GM18508 (cell line): Measurements from ENCODE around the gene GAREM1.

Experiments used
- ATAC-seq: cut with Tn5 transposase; IDR thresholded peaks from one replicate; pipeline ENCODE4 v1.9.1; 2021; ENCODE audit warnings: moderate number of reproducible peaks; ENCODE audit not compliant: insufficient read depth, unreplicated experiment

GAREM1 gene

GRCh38 chr18:32427084-32427900 is 43.4 kb downstream of the GAREM1 start:
- ATAC-seq: no peak

DNA sequence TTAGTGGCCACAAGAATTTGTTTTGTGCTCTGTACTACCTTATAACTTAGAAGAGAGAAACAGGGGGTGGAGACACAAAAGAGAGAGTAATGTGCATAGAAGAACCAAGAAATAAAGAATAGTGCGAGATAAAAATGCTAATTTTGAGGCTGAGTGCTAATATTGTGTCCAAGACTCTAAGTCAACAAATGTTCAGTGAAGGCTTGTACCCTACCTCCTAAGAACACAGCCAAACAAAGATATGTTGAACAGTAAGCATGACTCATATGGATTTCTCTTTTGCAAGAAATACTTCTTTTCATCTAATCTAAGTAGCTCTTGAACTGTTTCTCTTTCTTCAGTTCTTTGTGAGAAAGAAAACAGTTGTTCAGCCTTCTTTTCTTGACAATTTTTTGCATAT is 45.2 kb downstream of the GAREM1 start:
- no peak for ATAC-seq

- no peak for ATAC-seq
These were observed 46.0 kb downstream of the GAREM1 start for GRCh38 chr18:32424696-32425095.

- ATAC-seq: no peak
These were observed 47.5 kb downstream of the GAREM1 start for GRCh38 chr18:32422978-32423740.

- no peak for ATAC-seq
These were observed 48.5 kb downstream of the GAREM1 start for GRCh38 chr18:32422201-32422600.

DNA sequence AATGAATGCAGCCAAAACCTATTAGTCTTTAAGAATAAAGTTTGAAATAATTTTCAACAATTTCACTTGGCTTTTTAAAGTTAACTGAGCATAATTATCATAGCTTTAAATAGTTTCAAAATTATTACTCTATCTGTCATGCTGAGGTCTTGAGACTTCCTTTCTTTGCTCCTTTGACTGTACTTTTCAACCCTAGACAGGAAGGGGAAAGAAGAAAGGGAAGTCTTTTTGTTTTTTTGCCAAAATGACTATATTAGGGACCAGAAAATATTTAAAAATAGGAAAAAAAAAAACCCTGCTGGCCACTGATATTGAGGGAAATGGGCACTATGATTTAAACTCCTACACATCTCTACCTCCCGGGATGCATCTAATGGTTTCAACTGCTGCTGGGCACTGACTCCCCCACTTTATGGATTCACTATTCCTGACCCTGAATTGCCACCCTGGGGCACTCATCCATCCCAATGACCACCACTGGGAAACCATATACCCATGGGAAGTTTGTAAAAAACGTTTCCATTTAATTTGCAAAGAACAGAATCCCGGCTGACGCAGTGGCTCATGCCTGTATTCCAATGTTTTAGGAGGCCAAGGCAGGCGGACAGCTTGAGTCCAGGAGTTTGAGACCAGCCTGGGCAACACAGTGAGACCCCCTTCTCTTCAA is 50.5 kb downstream of the GAREM1 start:
- no peak for ATAC-seq

DNA sequence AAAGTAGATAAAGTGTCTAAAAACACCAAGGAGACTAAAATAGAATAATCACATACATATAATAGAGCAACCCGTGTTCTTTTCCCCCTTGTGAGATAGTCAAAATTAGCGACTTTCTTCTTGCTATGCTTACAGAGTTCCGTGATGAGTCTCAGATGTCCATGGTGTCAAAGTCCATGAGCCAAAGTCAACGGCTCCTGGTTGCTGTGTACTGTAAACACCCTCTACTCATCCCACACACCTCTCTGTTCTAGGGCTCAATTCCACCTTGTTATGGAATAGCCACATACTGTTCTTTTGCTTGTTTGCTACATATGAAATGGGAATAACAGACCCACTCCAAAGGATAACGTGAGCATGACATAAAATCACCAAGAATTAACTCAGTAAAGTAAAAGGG is 52.5 kb downstream of the GAREM1 start:
- ATAC-seq: no peak

DNA sequence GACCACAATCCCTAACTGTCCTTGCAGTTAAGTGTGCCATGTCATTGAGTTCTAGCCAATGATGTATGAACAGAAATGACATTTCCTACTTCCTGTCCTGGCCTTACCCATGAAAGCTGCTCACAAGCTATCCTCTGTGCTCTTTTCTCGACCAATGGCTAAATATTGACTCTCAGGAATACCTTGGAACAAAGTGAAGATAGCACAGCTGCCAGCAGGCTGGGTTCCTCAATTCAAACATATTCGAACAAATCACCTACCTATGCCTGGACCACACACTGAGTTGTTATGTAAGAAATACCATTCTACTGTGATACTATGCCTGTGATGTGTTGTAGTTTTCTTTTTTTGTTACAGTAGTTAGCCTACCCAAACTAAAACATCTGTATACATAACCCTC is 65.1 kb downstream of the GAREM1 start:
- ATAC-seq: no peak

GRCh38 chr18:32401621-32402020 is 69.1 kb downstream of the GAREM1 start:
- ATAC-seq: no peak

DNA sequence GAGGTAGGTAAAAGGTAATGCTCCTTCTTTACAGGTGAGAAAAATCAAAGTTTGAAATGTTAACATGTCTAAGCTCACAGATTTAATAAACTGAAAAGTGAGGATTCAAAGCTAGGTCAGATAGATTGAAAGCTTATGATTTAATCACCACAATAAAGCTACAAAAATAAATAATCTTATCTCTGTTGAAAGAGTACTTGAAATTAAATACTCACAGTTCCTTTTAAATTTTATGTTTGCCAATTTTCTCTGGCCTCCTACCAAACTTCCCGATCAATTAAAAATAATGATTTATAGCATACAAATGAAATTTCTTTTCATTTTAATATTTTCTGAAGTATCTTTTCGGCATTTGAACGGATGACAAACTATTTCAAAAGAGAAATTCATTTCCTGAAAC is 77.3 kb downstream of the GAREM1 start:
- no peak for ATAC-seq

DNA sequence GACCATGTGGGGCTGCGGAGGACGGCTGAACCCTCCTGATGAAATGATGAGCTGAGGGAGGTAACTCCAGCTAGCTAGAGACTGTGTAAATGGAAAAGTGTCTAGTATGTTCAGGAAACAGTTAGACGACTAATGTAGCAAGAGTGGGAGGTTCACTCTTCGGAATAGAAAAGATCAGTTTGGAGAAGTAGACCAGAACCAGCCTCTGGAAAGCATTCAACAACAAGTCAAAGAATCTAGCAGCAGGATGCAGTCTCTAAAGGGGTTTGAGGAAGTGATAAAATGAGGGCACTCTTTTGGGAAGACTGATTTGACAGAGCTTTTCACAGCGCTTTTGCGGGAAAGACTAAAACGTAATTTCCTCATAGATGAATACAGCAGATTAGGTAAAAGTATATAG is 79.6 kb downstream of the GAREM1 start:
- ATAC-seq: no peak

DNA sequence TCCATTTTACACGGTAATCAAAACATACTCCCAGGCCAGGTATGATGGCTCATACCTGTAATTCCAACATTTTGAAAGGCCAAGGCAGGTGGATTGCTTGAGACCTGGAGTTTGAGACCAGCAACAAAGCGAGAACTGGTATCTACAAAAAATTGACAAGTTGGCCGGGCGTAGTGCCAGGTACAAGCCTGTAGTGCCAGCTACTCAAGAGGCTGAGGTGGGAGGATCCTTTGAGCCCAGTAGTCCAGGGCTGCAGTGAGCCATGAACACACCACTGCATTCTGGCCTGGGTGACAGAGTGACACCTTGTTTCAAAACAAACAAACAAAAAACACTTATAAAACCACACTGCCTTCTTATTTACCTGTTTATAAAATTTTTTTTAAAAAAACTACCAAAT is 80.8 kb downstream of the GAREM1 start:
- ATAC-seq: no peak

GRCh38 chr18:32389191-32389590 is 81.5 kb downstream of the GAREM1 start:
- ATAC-seq: no peak

- no peak for ATAC-seq
These were observed 84.2 kb downstream of the GAREM1 start for GRCh38 chr18:32386471-32386870.

GRCh38 chr18:32383050-32383819 is 87.4 kb downstream of the GAREM1 start:
- no peak for ATAC-seq

GRCh38 chr18:32381761-32382160 is 88.9 kb downstream of the GAREM1 start:
- no peak for ATAC-seq

GRCh38 chr18:32380559-32380958 is 90.1 kb downstream of the GAREM1 start:
- ATAC-seq: no peak

GRCh38 chr18:32379891-32380290 is 90.8 kb downstream of the GAREM1 start:
- no peak for ATAC-seq

DNA sequence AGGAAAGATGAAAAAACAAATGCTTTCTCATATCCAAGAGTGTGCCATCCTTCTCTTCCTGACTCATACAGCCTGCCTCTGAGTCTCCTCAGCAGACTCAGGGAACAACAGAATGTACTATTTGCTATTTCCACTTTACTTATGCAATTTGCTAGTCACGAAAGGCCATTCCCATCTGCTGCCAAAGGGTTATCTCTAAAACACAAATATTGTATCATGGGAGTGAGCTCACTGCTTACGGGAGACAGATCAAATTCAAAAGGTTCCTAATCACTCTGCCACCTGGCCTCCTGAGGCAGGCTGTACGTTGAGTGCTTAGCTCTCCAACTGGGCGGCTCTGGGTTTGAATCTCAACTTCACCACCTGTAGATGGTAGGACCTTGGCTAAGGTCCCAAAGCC is 92.0 kb downstream of the GAREM1 start:
- ATAC-seq: no peak

DNA sequence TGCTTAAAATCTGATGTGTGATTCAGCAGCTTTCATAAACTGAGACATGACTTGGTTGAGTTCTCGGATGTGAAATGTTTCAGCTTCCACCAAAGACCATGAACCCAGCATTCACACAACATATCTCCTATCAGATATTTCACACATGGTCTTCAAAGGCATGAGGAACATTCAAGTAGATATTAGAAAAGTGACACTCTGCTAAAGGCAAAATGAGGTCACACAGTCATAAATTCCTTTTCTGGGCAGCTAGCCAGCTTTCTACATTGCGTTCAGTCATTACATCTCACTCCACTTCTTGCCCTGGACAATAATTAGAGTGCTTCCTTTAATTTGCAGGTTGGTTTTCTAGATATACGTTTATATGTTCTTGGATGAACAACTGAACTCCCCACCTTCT is 96.7 kb downstream of the GAREM1 start:
- ATAC-seq: no peak
